Measurements from ENCODE around the gene ZNF423. TPM values are rescaled to one million over a fixed set of nuclear protein-coding genes. Genes with fewer than 3 reads are reported as not detected.

The ZNF423 gene
- total and polyA plus RNA-seq, 9 of the 15 experiments (the other 6 are each of a cell fraction or from before 2014, with no cell fraction given) = not detected

- TF ChIP-seq HMBOX1 (IDR thresholded peaks at IDR 0.05) = no peak
- TF ChIP-seq ATF3 (IDR thresholded peaks at IDR 0.05) = peak; percentile 53; the same call in 1 of the 2 replicates
- TF ChIP-seq ATF3 (CRISPR knock-in tag; conservative IDR thresholded peaks at IDR 0.05) = no peak
- no peak for TF ChIP-seq CCAR2 (IDR thresholded peaks at IDR 0.05; ENCODE audit: low read depth, low read length)
- TF ChIP-seq EP300 (IDR thresholded peaks at IDR 0.05; ENCODE audit: low read length) = peak; percentile 28; the same call in 1 of the 2 replicates
These were observed 33.9 kb upstream of the ZNF423 start (continued) for GRCh38 chr16:49889725-49890397.

GRCh38 chr16:49886554-49887094, 30.7 kb upstream of the ZNF423 start:
- H4K20me1 ChIP-seq (replicated peaks; ENCODE audit: control insufficient read depth, insufficient read depth, low read length) = no peaks in the 10 kb centered on the region
- H3K27ac ChIP-seq (ENCODE audit: extremely low read depth, low read depth, low read length) = no peak overlapping the region
- ChIA-PET POLR2A (interaction anchor here (0.6 to 1.5 kb wide), 4 partner anchors 11 to 666 kb away, joined by 3 to 4 read pairs (median 4); no protein-coding TSS in a partner anchor), CTCF (ENCODE audit: low intra/inter-chr PET ratio) (no interaction called here)
- in situ Hi-C loops (cut with MboI) (no loop called here), intact Hi-C loops (cut with micrococcal nuclease) (no loop called here)
- DNase-seq (ENCODE audit: extremely low read depth in 1 of 4, low spot score in 3 of 4) = peak in 2 of 4 experiments; percentile 6 to 21
- no peaks in the 10 kb centered on the region for H3K9me1 ChIP-seq (ENCODE audit: control insufficient read depth, insufficient read depth, low read length)
- H3K4me2 ChIP-seq (ENCODE audit: insufficient read depth, low read length) = no peak overlapping the region
- H3K9ac ChIP-seq (ENCODE audit: insufficient read depth in 1 of 2, low read depth in 2 of 2, low read length in 2 of 2) = no peak overlapping the region
- peaks cover 4 to 14% of the 10 kb centered on the region in 2 experiments; a peak in 4 of 5 replicates for H3K4me1 ChIP-seq (replicated peaks in 1 of 2; ENCODE audit: control insufficient read depth in 2 of 2, insufficient read depth in 2 of 2, low read length in 2 of 2)
- H3K4me3 ChIP-seq = no peak overlapping the region
- no TSS peak for BruUV-seq (replicated peaks)
- no peak overlapping the region for H2AFZ ChIP-seq (ENCODE audit: low read depth, low read length)
- H3K36me3 ChIP-seq (ENCODE audit: control insufficient read depth, insufficient read depth, low read length) = no peaks in the 10 kb centered on the region
- no peaks in the 10 kb centered on the region for H3K9me3 ChIP-seq (replicated peaks; ENCODE audit: control insufficient read depth, insufficient read depth, low read depth, low read length)
- no peaks in the 10 kb centered on the region for H3K79me2 ChIP-seq (ENCODE audit: control insufficient read depth, insufficient read depth, low read length)
- H3K27me3 ChIP-seq (ENCODE audit: control insufficient read depth in 2 of 2, insufficient read depth in 2 of 2, low read length in 2 of 2) = peaks cover 0 to 30% of the 10 kb centered on the region in 2 experiments; a peak in 4 of 5 replicates
- no peak for FAIRE-seq
- WGBS (ENCODE audit: insufficient coverage, low coverage, missing lambda C conversion rate) = 0% methylated on average over 9 of the region's 9 CpGs
- peak; percentile 58 for ATAC-seq
- TF ChIP-seq MYC (IDR thresholded peaks at IDR 0.05; ENCODE audit: low read depth, low read length) (no peak), MYC (CRISPR knock-in tag; IDR thresholded peaks at IDR 0.05; ENCODE audit: borderline replicate concordance, low read depth) (no peak), ZNF12 (CRISPR knock-in tag; IDR thresholded peaks at IDR 0.05) (peak; percentile 75; the same call in 1 of the 2 replicates), U2AF1 (optimal IDR thresholded peaks at IDR 0.05; ENCODE audit: low read depth, low read length) (no peak), RCOR1 (IDR thresholded peaks at IDR 0.05; ENCODE audit: borderline replicate concordance in 1 of 2, low read depth in 2 of 2, low read length in 2 of 2) (peak in 1 of 2 experiments; percentile 57; a peak in 1 of 4 replicates), E2F3 (CRISPR knock-in tag; IDR thresholded peaks at IDR 0.05) (no peak), CTCF (IDR thresholded peaks at IDR 0.05 in 2 of 3, conservative IDR thresholded peaks at IDR 0.05 in 1 of 3; ENCODE audit: insufficient read depth in 2 of 3, low read depth in 1 of 3, low read length in 3 of 3) (no peak), EHMT2 (IDR thresholded peaks at IDR 0.05) (no peak), NELFE (IDR thresholded peaks at IDR 0.05; ENCODE audit: insufficient read depth, insufficient read length) (no peak), RBM22 (IDR thresholded peaks at IDR 0.05; ENCODE audit: low read depth, low read length, poor library complexity, severe bottlenecking) (no peak), ZNF778 (CRISPR knock-in tag; IDR thresholded peaks at IDR 0.05) (no peak), HNRNPUL1 (IDR thresholded peaks at IDR 0.05; ENCODE audit: low read length) (no peak), SAFB (IDR thresholded peaks at IDR 0.05; ENCODE audit: borderline replicate concordance, low read depth, low read length) (no peak)
